Measurements from ENCODE around the gene MYBBP1A. TPM values are rescaled to one million over a fixed set of nuclear protein-coding genes. Genes with fewer than 3 reads are reported as not detected.

Gene MYBBP1A
- total and polyA plus RNA-seq, 2 of the 8 experiments (the other 6 are each of a cell fraction or from before 2014, with no cell fraction given) = 46.8 to 151 TPM

- POLR2A ChIA-PET (ENCODE audit: partially characterized antibody) = interaction anchor here (0.6 to 1.9 kb wide), 2 partner anchors 10 to 965 kb away, joined by 3 to 6 read pairs; no protein-coding TSS in a partner anchor
These were observed 36.3 kb upstream of the MYBBP1A start for GRCh38 chr17:4591529-4591928.

More at GRCh38 chr17:4591529-4591928, 36.3 kb upstream of the MYBBP1A start:
- Histone ChIP-seq H2BK12ac (ENCODE audit: low read depth, low read length) (no peak overlapping the region), H2BK120ac (replicated peaks; ENCODE audit: low read depth, low read length) (no peak overlapping the region), H2AK5ac (ENCODE audit: low read depth, low read length) (no peak overlapping the region), H3K27ac (ENCODE audit: low read depth, low read length) (no peak overlapping the region), H3K27me3 (replicated peaks in 1 of 4; ENCODE audit: control insufficient read depth in 3 of 4, extremely low read depth in 1 of 4, insufficient read depth in 3 of 4, low read length in 3 of 4) (peaks cover 1 to 4% (median 3%) of the 10 kb centered on the region in 4 experiments; a peak in 4 of 7 replicates), H3K4me3 (ENCODE audit: extremely low read depth in 1 of 4, insufficient read depth in 2 of 4, low read depth in 3 of 4, low read length in 4 of 4) (no peak overlapping the region), H3K4me2 (ENCODE audit: insufficient read depth in 1 of 2, low read depth in 2 of 2, low read length in 2 of 2) (no peak overlapping the region), H3K4ac (replicated peaks; ENCODE audit: insufficient read length, low read depth, low read length) (no peak overlapping the region), H3K79me2 (ENCODE audit: control insufficient read depth in 1 of 2, insufficient read depth in 2 of 2, low read length in 2 of 2) (no peaks in the 10 kb centered on the region), H2AFZ (ENCODE audit: low read length) (no peak overlapping the region), H2BK5ac (ENCODE audit: low read depth, low read length) (no peak overlapping the region), H3K23me2 (ENCODE audit: low read depth, low read length) (no peaks in the 10 kb centered on the region), H3K4me1 (replicated peaks in 1 of 4; ENCODE audit: control insufficient read depth in 3 of 4, insufficient read depth in 4 of 4, low read length in 3 of 4) (peaks cover 0 to 13% (median 6%) of the 10 kb centered on the region in 4 experiments; a peak in 5 of 7 replicates), H3K79me1 (ENCODE audit: low read depth, low read length) (no peaks in the 10 kb centered on the region), H3K18ac (ENCODE audit: extremely low read depth, low read length) (no peak overlapping the region), H3K36me3 (ENCODE audit: control insufficient read depth in 2 of 4, insufficient read depth in 4 of 4, low read length in 3 of 4) (no peaks in the 10 kb centered on the region), H4K20me1 (replicated peaks in 1 of 2; ENCODE audit: control insufficient read depth in 1 of 2, insufficient read depth in 2 of 2, low read length in 2 of 2) (peaks cover 0 to 1% of the 10 kb centered on the region in 2 experiments), H3K14ac (ENCODE audit: insufficient read length) (no peak overlapping the region), H3K9me3 (ENCODE audit: insufficient read depth in 2 of 2, low read depth in 1 of 2, low read length in 1 of 2) (no peaks in the 10 kb centered on the region), H3K23ac (ENCODE audit: insufficient read length) (no peak overlapping the region), H4K5ac (ENCODE audit: insufficient read length, low read depth, low read length) (no peak overlapping the region), H3K9ac (replicated peaks in 1 of 4; ENCODE audit: extremely low read depth in 1 of 4, low read depth in 3 of 4, low read length in 3 of 4) (no peak overlapping the region), H3K56ac (replicated peaks; ENCODE audit: insufficient read length, low read depth, low read length) (no peak overlapping the region), H2BK15ac (ENCODE audit: low read length) (no peak overlapping the region), H4K91ac (replicated peaks; ENCODE audit: insufficient read length, low read length) (peak overlapping the region; percentile 9), H4K8ac (ENCODE audit: extremely low read depth, insufficient read depth, low read length) (no peak overlapping the region), H2BK20ac (ENCODE audit: low read length) (no peak overlapping the region)
- FAIRE-seq (no peak), DNase-seq (ENCODE audit: low read depth in 1 of 2, low spot score in 2 of 2) (no peak)
- 79% methylated on average over 12 of the region's 12 CpGs; no CpG with 5 or more reads in 1 of the 2 experiments for WGBS, 2 experiments (ENCODE audit: extremely low coverage in 1 of 2, insufficient coverage in 1 of 2, insufficient read length in 1 of 2, insufficient replicate concordance in 2 of 2, low coverage in 1 of 2, low lambda C conversion rate in 2 of 2, missing lambda C conversion rate in 1 of 2)
- TF ChIP-seq SP2 (IDR thresholded peaks at IDR 0.05; ENCODE audit: low read length) (no peak), POLR2A (IDR thresholded peaks at IDR 0.05; ENCODE audit: control extremely low read depth in 1 of 2, low read depth in 2 of 2, low read length in 2 of 2) (no peak), MAFK (IDR thresholded peaks at IDR 0.05; ENCODE audit: low read depth, low read length) (no peak), RAD21 (IDR thresholded peaks at IDR 0.05 in 1 of 2, conservative IDR thresholded peaks at IDR 0.05 in 1 of 2; ENCODE audit: low read depth in 2 of 2, low read length in 2 of 2) (no peak), YY1 (IDR thresholded peaks at IDR 0.05; ENCODE audit: low read depth, low read length) (no peak), SIRT6 (IDR thresholded peaks at IDR 0.05; ENCODE audit: low read length) (no peak), SRF (IDR thresholded peaks at IDR 0.05; ENCODE audit: low read depth, low read length) (no peak), TAF1 (IDR thresholded peaks at IDR 0.05; ENCODE audit: low read depth, low read length) (no peak), KDM1A (IDR thresholded peaks at IDR 0.05; ENCODE audit: borderline replicate concordance, low read length) (no peak), SP1 (IDR thresholded peaks at IDR 0.05; ENCODE audit: low read depth, low read length) (no peak), RFX5 (IDR thresholded peaks at IDR 0.05; ENCODE audit: borderline replicate concordance, low read depth, low read length) (no peak)
- CTCF ChIA-PET (ENCODE audit: partially characterized antibody) = interaction anchor here (1.0 to 10.1 kb wide), 5 partner anchors 9 to 34 kb away, joined by 3 to 65 read pairs (median 5); partner anchors contain the start of gene SMTNL2
